ENCODE measurements around the gene ARPC2. TPM values are rescaled to one million over a fixed set of nuclear protein-coding genes. Genes with fewer than 3 reads are reported as not detected.

ARPC2 gene
- total RNA-seq, 4 donors from 2014 or later, result 278 to 384 (median 348) TPM

DNA sequence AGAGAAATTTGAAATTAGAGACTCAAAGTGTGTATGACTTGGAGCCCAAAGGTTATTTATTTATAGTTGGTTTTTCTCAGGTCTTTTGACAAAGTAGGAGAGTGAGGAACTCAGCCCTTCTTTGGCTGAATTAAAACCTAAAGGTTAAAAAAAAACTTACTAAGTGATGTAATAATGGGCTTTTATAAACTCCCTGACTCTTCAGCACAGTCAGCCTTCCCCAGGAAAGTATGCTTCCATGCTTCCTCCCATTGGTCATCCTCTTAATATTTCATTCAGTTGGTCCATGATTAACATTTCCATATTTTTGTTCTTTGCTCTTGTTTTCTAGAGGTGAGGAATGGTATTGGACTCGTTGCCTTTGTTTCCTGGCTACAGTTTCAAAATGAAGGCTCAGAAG, 7.2 kb downstream of the ARPC2 start:
- TF ChIP-seq, protein P1, sequence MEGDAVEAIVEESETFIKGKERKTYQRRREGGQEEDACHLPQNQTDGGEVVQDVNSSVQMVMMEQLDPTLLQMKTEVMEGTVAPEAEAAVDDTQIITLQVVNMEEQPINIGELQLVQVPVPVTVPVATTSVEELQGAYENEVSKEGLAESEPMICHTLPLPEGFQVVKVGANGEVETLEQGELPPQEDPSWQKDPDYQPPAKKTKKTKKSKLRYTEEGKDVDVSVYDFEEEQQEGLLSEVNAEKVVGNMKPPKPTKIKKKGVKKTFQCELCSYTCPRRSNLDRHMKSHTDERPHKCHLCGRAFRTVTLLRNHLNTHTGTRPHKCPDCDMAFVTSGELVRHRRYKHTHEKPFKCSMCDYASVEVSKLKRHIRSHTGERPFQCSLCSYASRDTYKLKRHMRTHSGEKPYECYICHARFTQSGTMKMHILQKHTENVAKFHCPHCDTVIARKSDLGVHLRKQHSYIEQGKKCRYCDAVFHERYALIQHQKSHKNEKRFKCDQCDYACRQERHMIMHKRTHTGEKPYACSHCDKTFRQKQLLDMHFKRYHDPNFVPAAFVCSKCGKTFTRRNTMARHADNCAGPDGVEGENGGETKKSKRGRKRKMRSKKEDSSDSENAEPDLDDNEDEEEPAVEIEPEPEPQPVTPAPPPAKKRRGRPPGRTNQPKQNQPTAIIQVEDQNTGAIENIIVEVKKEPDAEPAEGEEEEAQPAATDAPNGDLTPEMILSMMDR (IDR thresholded peaks at IDR 0.05), result no peak

DNA sequence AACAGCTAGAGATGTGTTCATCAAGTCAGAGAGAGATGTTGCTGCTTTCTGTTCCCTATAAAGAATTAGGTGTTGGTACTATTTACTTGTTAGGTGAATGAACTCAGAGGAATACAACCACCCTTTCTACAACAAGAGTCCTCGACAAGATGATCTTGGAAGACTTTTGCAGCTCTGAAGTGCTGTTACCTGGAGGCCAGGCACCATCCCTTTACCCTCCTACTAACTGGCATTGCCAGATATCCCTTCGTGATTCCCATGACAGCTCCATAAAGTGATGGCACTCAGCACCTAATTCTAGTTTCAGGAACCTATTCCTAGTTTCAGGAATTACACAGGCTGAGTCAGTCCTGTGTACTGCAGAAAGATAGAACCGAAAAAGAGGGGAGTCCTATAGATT, 9.9 kb downstream of the ARPC2 start:
- no peak for ATAC-seq (ENCODE audit: low FRiP score)

More for the DNA sequence above, 7.2 kb downstream of the ARPC2 start:
- DNase-seq (ENCODE audit: low spot score) (no peak), ATAC-seq (ENCODE audit: low FRiP score) (no peak)

DNA sequence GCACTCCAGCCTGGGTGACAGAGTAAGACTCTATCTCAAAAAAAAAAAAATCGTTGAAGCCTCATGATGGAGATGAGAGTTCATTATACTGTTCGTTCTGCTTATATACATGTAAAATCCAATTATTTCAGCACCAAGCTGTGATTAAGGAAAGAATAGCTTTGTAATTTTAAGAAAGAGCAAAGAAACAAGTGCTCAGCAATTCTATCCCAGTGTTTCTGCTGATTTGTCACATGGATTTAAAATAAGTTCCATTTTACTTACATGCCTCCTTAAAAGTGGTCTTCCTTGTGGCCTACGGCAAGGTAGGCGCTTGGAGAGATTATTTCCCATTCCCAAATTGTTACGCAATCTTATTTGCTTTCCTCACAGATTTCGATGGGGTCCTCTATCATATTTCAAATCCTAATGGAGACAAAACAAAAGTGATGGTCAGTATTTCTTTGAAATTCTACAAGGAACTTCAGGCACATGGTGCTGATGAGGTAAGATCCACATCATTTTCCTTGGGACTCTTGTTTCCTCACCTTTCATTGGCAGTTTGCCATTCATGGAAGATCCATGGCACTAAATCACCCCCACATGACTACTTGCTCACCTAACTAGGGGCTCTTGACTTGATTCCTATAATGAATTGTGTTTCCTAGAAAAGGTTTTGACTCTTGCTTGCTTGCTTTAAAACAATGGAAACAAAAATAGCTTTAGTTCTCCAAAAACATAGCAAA, 11.5 kb downstream of the ARPC2 start:
- ATAC-seq (ENCODE audit: low FRiP score), result no peak
- TF ChIP-seq, protein P1 (IDR thresholded peaks at IDR 0.05), result no peak
- no peak for DNase-seq (ENCODE audit: low spot score)

More for the DNA sequence above, 9.9 kb downstream of the ARPC2 start:
- TF ChIP-seq, protein P1 (IDR thresholded peaks at IDR 0.05), result no peak
- no peak for DNase-seq (ENCODE audit: low spot score)

DNA sequence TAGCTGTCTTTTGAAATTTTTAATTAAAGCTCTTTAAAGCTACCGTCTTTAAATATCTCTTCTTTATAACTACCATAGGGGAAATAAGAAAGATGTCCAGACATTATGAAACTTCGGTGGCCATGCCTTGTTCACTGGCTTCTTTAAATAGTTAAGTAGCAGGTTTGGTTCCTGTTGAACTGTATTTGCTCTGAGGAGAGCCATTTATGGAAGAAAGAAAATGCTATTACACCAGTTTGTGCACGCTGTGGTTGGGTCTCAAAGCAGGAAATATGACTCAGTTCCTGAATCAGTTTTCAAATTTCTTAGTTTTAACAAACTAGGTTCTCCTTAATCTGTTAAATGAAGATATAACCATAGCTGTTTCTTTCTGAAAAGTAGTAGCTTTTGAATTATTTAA, 12.2 kb downstream of the ARPC2 start:
- TF ChIP-seq, protein P1 (IDR thresholded peaks at IDR 0.05), result no peak
- no peak for DNase-seq (ENCODE audit: low spot score)
- no peak for ATAC-seq (ENCODE audit: low FRiP score)

DNA sequence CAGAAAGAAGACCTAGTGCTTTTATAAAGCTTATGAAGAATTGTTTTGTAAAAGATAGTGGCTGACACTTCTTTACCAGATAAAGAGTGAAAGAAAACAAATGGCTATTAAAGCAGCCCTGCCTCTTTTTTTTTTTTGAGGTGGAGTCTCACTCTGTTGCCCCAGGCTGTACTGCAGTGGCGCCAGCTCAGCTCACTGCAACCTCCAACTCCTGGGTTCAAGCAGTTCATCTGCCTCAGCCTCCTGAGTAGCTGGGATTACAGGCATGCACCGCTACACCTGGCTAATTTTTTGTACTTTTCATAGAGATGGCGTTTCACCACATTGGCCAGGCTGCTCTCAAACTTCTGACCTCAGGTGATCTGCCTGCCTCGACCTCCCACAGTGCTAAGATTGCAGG, 12.9 kb downstream of the ARPC2 start:
- TF ChIP-seq, protein P1 (IDR thresholded peaks at IDR 0.05), result no peak
- DNase-seq (ENCODE audit: low spot score) (no peak), ATAC-seq (ENCODE audit: low FRiP score) (no peak)

DNA sequence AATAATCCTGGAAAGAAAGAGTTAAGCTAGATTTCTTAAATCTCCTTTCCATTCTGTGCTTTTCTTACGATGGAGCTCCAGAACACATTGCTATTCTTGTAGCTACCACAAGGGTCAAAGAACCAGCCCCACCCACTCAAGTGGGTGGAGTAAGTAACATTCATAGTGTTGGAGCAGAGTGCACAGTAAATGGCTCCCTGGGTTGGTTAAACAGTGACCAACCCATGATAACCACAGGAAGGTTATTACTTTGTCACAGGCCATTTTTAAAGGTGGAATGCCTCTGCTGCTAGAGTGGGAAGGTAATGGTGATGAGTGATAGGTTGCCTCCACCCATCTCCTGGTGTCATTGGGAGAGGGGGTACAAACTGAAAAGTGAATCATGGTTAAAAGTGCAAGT, 13.9 kb downstream of the ARPC2 start:
- no peak for ATAC-seq (ENCODE audit: low FRiP score)
- TF ChIP-seq, protein P1 (IDR thresholded peaks at IDR 0.05), result no peak
- DNase-seq (ENCODE audit: low spot score), result no peak

DNA sequence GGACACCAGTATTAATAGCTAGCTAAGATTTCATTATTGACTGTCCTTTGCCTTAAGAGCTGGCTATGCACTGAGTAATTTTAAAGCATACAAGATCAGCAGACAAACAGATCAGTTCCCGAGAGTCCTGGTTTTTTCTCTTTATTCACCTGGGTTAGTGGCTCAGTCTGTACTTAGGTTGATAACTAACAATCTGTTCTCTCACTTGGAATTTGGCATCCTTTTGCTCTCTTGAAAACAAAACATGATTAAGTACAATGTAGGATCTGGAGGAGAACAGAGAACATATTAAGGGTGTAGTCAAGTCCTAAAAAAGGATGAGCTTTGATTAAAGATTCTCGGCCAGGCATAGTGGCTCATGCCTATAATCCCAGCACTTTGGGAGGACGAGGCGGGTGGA, 16.6 kb downstream of the ARPC2 start:
- DNase-seq (ENCODE audit: low spot score) (no peak), ATAC-seq (ENCODE audit: low FRiP score) (no peak)
- TF ChIP-seq, protein P1 (IDR thresholded peaks at IDR 0.05), result no peak

Data from omental fat pad (tissue), 4 donors.